Measurements from ENCODE around the gene WDR86. TPM values are rescaled to one million over a fixed set of nuclear protein-coding genes. Genes with fewer than 3 reads are reported as not detected.

Gene WDR86
- total RNA-seq, 2 experiments from 2014 or later = 0.50 to 1.1 TPM

DNA sequence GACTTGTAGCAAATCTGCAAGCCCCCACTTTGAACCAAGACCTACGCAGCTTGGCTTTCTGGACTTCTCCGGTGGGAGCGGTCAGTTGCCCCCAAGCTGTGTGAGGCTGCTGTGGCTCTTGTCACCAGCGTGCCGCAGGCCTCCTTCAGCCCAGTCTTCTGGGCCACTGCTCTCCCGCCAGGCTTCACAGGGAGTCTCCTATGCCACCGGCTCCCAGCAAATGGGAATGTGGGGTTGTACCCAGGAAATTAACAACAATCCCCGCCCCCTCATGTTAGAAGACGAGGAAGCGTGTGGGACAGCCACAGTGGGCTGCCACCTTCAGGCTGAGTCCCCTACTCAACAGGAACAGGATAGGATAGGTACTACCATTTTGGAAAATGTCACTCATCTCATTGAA lies 4.2 kb downstream of the WDR86 start:
- no peak overlapping the region for H3K27ac Mint-ChIP-seq
- no peak for DNase-seq
- H3K27me3 Mint-ChIP-seq = peaks cover 15% of the 10 kb centered on the region
- H3K4me3 Mint-ChIP-seq = no peak overlapping the region
- ChIA-PET CTCF (no interaction called here), POLR2A (no interaction called here)
- H3K4me1 Mint-ChIP-seq = peaks cover 23% of the 10 kb centered on the region
- H3K36me3 Mint-ChIP-seq (ENCODE audit: low read depth) = no peaks in the 10 kb centered on the region
- no peaks in the 10 kb centered on the region for H3K9me3 Mint-ChIP-seq

DNA sequence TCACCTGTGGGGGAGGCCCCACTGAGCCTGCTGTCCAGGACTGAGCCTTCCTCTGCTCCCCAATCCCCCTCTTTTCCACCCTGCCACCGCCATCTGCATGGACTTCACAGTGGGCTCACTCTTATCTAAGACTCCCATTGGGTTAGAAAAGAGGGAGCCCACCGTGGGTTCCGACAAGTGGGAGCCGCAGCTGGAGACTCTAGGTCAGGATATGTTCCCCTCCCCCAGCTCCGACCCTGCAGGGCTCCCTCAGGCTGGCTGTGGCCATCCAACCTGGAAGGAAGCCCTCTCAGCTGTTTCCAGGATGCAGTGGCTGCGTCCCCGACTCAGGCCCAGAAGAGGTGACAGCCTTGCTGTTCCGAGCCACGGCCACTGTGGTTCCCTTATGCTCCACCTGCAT lies 4.8 kb downstream of the WDR86 start:
- DNase-seq = no peak
- no peak overlapping the region for H3K27ac Mint-ChIP-seq
- H3K36me3 Mint-ChIP-seq (ENCODE audit: low read depth) = no peaks in the 10 kb centered on the region
- peaks cover 10% of the 10 kb centered on the region for H3K27me3 Mint-ChIP-seq
- peaks cover 21% of the 10 kb centered on the region for H3K4me1 Mint-ChIP-seq
- H3K9me3 Mint-ChIP-seq = no peaks in the 10 kb centered on the region
- POLR2A ChIA-PET = no interaction called here
- CTCF ChIA-PET = no interaction called here
- H3K4me3 Mint-ChIP-seq = no peak overlapping the region

DNA sequence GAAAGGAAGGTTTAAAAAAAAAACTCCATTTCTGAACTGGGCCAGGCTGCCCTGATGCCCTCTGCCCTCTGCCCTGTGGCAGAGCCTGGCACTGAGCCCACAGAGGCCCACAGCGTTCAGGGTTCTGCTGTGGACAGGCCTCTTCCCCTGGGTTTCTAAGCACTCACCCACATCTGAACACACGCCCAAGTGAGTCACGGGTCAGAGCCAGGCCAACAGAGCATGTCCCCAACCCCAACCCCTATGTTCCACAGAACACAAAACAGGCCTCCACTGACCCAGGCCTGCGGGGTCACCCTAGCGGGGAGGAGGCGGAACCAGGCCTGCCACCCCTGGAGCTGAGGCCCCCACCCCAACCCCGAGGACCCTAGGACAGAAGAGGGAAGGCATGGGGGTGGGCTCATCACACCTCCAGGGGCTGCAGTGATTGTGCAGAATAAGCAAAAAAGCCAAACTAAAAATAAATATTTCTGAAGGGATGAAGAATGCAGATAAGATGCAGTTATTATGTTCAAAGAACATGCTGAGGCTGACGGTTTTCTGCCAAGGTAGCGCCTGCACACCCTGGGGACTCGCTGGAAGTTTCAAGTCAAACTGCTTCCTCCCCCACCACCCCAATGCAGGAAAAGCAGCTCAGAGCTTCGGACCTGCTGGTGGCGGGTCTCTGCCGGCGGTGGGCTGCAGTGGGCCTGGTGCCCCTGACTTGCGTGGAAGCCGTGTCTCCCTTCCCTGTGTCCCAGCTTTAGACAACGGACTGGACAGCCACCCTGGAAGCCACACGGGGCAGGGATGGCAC lies 5.4 kb downstream of the WDR86 start:
- Mint-ChIP-seq H3K27me3 (peaks cover 10% of the 10 kb centered on the region), H3K27ac (no peak overlapping the region), H3K36me3 (ENCODE audit: low read depth) (no peaks in the 10 kb centered on the region), H3K4me3 (no peak overlapping the region), H3K4me1 (peaks cover 21% of the 10 kb centered on the region), H3K9me3 (no peaks in the 10 kb centered on the region)
- DNase-seq = no peak
- ChIA-PET CTCF (no interaction called here), POLR2A (no interaction called here)

DNA sequence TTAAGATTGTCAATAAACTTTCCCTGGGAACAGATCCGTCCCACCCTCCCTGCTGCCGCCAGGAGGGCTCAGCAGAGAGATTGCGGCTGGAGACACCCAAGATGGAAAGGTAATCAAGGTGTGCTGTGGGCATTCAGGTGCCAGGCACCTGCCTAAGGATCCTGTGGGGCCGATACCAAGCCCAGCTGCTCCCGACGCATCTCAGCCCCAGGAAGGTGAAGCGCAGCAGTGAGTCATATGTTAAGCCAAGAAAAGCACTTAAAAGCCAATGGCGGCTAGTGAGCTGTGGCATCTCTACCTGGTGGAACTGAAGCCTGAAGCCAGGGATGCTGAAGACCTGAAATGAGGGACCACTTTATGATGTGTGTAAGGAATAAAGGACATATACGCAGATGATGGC lies 6.1 kb downstream of the WDR86 start:
- ChIA-PET CTCF (no interaction called here), POLR2A (no interaction called here)

DNA sequence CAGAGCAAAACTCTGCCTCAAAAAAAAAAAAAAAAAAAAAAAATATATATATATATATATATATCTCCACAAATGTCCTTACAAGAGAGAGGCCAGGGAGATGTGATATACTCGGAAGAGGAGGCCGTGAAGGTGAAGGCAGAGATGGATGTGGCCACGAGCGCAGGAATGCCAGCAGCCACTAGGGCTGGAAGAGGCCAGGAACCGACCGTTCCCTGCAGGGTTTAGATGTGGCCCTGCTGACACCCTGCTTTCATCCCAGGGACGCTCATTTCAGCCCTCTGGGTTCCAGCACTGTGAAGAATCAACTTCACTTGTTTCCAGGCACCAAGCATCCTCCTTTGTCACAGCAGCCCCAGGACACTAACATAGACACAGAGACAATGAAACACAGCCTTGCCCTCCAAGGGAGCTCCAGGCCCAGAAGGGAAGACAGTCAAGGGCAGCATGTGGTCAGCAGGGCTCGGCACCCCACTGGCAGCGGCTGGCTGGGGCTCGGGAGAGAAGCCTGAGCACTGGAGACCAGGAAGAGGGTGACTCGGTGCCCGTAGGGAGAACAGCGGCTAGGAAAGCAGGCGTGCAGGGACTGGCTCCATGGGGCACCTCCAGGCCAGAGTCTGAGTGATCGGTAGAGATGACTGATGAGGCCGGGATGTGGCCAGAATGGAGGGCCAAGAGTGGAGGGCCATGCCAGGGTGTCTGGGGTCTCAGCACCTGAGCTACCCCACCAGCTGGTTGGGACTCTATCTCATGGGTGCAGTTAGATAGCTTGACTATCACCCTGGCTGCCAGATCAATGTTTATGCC lies 7.6 kb downstream of the WDR86 start:
- H3K36me3 Mint-ChIP-seq (ENCODE audit: low read depth) = no peaks in the 10 kb centered on the region
- POLR2A ChIA-PET = no interaction called here
- CTCF ChIA-PET = no interaction called here
- no peak overlapping the region for H3K4me3 Mint-ChIP-seq
- DNase-seq = no peak
- H3K27ac Mint-ChIP-seq = no peak overlapping the region
- peaks cover 17% of the 10 kb centered on the region for H3K4me1 Mint-ChIP-seq
- peaks cover 3% of the 10 kb centered on the region for H3K27me3 Mint-ChIP-seq
- H3K9me3 Mint-ChIP-seq = peaks cover 11% of the 10 kb centered on the region

More for the DNA sequence above, 6.1 kb downstream of the WDR86 start:
- Mint-ChIP-seq H3K27me3 (peaks cover 8% of the 10 kb centered on the region), H3K36me3 (ENCODE audit: low read depth) (no peaks in the 10 kb centered on the region), H3K4me1 (peaks cover 17% of the 10 kb centered on the region), H3K4me3 (no peak overlapping the region), H3K27ac (peak overlapping the region; percentile 35), H3K9me3 (peaks cover under 1% of the 10 kb centered on the region)
- DNase-seq = no peak

DNA sequence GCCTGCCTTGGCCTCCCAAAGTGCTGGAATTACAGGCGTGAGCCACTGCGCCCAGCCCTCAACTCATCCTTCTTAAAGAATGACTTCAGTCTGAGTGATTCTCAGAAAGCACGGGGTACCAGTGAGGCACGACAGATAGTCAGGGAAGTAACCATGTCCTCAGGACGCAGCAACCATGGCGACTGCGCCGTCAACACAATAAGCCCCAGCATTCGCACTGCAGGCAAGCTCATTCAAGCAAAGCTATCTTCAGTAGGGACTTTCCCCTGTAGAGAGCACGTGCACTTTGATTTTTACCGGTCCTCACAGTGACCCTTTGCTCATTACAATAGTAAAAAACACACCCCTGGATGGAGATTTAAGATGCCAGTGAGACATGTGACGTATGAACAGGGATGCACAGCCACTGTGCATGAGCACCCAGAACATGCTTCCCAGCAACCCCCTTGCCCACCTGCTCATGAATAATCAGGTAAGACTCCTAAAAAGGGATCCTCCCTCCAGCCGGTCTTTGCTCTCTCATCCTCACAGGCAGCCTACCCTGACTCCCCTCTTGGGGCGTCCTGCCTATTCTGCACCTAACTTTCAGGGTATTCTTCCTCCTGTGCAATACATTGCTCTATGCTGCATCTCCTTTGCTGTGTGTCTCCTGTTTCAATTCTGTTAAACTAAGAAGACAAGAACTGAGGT lies 9.1 kb downstream of the WDR86 start:
- Mint-ChIP-seq H3K4me3 (no peak overlapping the region), H3K27me3 (no peaks in the 10 kb centered on the region), H3K27ac (no peak overlapping the region), H3K4me1 (peaks cover 19% of the 10 kb centered on the region), H3K36me3 (ENCODE audit: low read depth) (no peaks in the 10 kb centered on the region), H3K9me3 (peaks cover 11% of the 10 kb centered on the region)
- ChIA-PET POLR2A (no interaction called here), CTCF (no interaction called here)
- no peak for DNase-seq

DNA sequence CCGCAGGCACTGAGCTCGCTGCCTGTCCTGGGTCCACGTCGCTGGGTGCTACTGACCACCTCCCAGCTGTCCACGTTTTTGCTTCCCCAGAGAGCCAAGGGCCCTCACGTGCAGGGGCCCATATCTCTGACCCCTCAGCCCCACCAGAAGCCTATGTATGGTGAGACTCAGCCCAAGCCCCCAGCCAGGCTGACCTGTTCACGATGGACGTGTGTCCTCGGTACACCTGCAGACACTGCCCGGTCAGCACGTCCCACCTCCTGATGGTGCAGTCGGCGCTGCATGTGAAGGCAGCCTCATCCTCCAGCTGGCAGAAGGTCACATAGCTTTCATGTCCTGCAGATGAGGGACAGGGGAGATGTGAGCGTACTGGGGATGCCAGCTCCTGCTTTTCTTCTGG lies 9.9 kb downstream of the WDR86 start:
- H3K4me1 Mint-ChIP-seq = peaks cover 19% of the 10 kb centered on the region
- no peak for DNase-seq
- CTCF ChIA-PET = interaction anchor here (1.2 kb wide), 1 partner anchor 31 kb away, joined by 3 read pairs; no protein-coding TSS in a partner anchor
- POLR2A ChIA-PET = no interaction called here
- no peak overlapping the region for H3K4me3 Mint-ChIP-seq
- H3K27ac Mint-ChIP-seq = no peak overlapping the region
- H3K36me3 Mint-ChIP-seq (ENCODE audit: low read depth) = no peaks in the 10 kb centered on the region
- H3K9me3 Mint-ChIP-seq = peaks cover 11% of the 10 kb centered on the region
- H3K27me3 Mint-ChIP-seq = no peaks in the 10 kb centered on the region

DNA sequence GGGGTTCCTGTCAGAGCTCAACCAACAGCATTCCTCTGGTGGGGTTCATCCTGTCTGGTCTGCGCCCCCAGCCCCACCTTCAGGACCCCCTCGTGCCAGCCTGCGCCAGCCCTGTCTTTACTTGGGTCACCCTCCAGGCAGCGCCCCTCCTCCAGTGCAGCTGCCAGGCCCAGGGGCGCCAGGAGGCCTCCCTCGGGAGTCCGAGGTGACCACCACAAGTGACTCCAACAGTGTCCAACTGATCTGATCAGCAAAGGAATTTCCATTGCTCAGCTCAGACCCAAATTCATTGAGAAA lies 10.6 kb downstream of the WDR86 start:
- DNase-seq = no peak
- H3K27me3 Mint-ChIP-seq = no peaks in the 10 kb centered on the region
- CTCF ChIA-PET = interaction anchor here (1.2 kb wide), 1 partner anchor 31 kb away, joined by 3 read pairs; no protein-coding TSS in a partner anchor
- H3K4me3 Mint-ChIP-seq = no peak overlapping the region
- POLR2A ChIA-PET = no interaction called here
- H3K27ac Mint-ChIP-seq = no peak overlapping the region
- H3K36me3 Mint-ChIP-seq (ENCODE audit: low read depth) = no peaks in the 10 kb centered on the region
- peaks cover 11% of the 10 kb centered on the region for H3K9me3 Mint-ChIP-seq
- peaks cover 17% of the 10 kb centered on the region for H3K4me1 Mint-ChIP-seq

DNA sequence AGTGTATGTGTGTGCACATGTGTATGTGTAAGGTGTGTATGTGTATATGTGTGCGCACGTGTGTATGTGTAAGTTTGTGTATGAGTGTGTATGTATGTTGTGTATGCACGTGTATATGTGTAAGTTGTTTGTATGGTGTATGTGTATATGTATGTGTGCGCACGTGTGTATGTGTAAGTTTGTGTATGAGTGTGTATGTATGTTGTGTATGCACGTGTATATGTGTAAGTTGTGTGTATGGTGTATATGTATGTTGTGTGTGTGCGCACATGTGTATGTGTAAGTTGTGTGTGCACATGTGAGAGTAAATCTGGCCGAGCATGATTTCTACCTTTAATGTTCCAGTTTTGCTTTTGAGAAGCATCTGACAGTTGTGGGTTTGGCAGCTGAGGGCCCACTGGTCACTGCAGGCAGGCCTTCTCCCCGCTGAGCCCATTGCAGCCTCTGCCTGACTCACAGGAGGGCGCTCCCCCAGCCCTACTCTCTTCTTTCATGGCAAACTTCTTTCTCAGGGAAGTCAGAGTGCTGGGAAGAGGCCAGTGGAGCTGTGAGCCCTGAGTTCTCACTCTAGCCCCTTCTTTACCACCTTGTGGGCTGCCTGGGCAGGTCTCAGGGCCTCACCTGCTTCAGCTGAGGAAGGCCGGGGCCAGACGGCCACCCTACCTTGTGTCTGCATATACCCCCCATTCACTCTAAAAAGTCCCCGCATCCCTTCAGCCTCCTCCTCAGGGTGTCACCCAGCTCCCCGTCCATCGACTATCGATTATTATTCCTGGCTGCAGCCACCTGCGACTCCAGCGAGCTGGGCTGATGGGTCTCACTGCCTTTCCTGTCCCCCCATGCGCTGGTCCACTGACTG lies 11.2 kb downstream of the WDR86 start:
- H3K4me3 Mint-ChIP-seq = no peak overlapping the region
- no peak overlapping the region for H3K27ac Mint-ChIP-seq
- H3K36me3 Mint-ChIP-seq (ENCODE audit: low read depth) = no peaks in the 10 kb centered on the region
- DNase-seq = no peak
- CTCF ChIA-PET = interaction anchor here (1.2 kb wide), 1 partner anchor 30 kb away, joined by 3 read pairs; no protein-coding TSS in a partner anchor
- POLR2A ChIA-PET = no interaction called here
- peaks cover 11% of the 10 kb centered on the region for H3K9me3 Mint-ChIP-seq
- no peaks in the 10 kb centered on the region for H3K27me3 Mint-ChIP-seq
- peaks cover 11% of the 10 kb centered on the region for H3K4me1 Mint-ChIP-seq

DNA sequence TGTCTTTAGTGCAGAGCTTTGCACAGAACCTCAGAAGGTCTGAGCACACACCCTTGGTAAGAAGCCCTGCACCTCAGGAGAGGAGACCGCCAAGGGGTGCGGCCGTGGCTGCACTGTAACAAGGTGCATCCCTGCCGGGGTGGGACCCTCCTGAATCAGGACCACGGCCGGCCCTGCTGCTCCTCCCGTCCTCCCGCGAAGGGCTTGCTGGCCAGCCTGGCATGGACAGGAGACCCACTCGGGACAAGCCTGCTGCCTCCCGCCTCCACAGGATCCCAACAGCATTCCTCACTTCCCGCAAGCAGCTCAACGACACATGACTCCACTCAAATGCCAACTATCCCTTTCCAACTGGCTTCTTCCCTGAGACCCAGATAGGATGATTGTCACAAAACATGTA lies 12.8 kb downstream of the WDR86 start:
- no peak overlapping the region for H3K27ac Mint-ChIP-seq
- H3K27me3 Mint-ChIP-seq = no peaks in the 10 kb centered on the region
- DNase-seq = no peak
- POLR2A ChIA-PET = no interaction called here
- CTCF ChIA-PET = no interaction called here
- H3K9me3 Mint-ChIP-seq = peaks cover 11% of the 10 kb centered on the region
- H3K4me1 Mint-ChIP-seq = peaks cover 7% of the 10 kb centered on the region
- H3K4me3 Mint-ChIP-seq = no peak overlapping the region
- H3K36me3 Mint-ChIP-seq (ENCODE audit: low read depth) = no peaks in the 10 kb centered on the region

DNA sequence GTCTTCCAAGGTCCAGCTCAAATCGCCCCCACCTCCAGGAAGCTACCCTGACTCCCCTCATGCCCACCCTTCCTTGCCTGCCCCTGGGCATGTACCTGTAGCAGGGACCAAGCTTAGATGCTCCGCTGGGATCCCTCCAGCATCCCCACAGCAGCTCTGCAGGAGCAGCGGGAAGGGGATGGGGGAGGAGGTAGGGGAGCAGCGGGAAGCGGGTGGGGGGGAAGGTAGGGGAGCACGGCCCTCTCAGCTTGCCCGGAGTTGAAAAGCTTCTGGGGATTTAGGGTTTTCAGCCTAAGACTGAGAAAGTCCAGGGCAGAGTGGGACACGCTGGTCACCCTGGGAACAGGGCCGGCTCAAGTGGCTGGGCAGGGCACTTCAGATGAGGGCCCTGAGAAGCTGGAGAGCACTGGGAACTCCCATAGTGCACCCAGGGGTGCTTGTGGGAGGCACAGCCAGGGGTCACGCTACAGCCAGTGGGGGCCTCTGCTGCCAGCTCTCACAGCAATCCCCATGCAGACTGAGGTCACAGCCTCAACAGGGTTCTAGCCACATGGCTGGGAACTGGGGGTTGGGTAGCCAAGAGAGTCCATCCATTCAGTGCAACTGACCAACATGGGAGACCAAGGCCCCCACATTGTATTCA lies 13.4 kb downstream of the WDR86 start:
- H3K36me3 Mint-ChIP-seq (ENCODE audit: low read depth) = no peaks in the 10 kb centered on the region

DNA sequence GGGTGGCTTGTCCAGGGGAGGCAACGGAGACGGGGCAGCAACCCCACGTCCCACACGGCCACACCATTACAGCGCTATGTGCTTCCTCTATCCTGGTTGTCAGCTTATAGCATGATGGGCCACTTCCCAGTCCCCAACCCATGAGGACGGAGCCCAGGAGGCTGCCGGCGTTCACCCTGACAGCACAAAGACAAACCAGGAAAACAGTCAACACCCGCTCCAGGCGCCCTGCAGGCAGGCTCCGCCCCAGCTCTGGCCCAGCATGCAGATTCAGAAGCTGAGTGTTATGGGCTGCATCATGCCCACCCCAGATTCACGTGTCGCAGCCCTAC lies 14.8 kb downstream of the WDR86 start:
- no peaks in the 10 kb centered on the region for H3K36me3 Mint-ChIP-seq (ENCODE audit: low read depth)
- CTCF ChIA-PET = no interaction called here
- DNase-seq = no peak
- H3K4me1 Mint-ChIP-seq = peaks cover 7% of the 10 kb centered on the region
- no peak overlapping the region for H3K27ac Mint-ChIP-seq
- H3K27me3 Mint-ChIP-seq = no peaks in the 10 kb centered on the region
- H3K4me3 Mint-ChIP-seq = no peak overlapping the region
- POLR2A ChIA-PET = no interaction called here
- H3K9me3 Mint-ChIP-seq = peaks cover 11% of the 10 kb centered on the region

More for the DNA sequence above, 13.4 kb downstream of the WDR86 start:
- Mint-ChIP-seq H3K27ac (no peak overlapping the region), H3K27me3 (no peaks in the 10 kb centered on the region), H3K4me1 (peaks cover 7% of the 10 kb centered on the region), H3K4me3 (no peak overlapping the region), H3K9me3 (peaks cover 11% of the 10 kb centered on the region)
- DNase-seq = no peak
- POLR2A ChIA-PET = no interaction called here
- CTCF ChIA-PET = no interaction called here
